Measurements from ENCODE around the gene C8B.

C8B gene

GRCh38 chr1:56965916-56966697 is at the start of gene C8B:
Gene C8B, minus strand, starts transcription at chr1:56966015. Its CDS starts 67 bp downstream, at chr1:56965948.
- in situ Hi-C loops (cut with MboI; ENCODE audit: low sequenced_read_pairs), result no loop called here

GRCh38 chr1:57015071-57015470 is 49.3 kb upstream of the C8B start:
- in situ Hi-C loops (cut with MboI; ENCODE audit: low sequenced_read_pairs), result no loop called here

- in situ Hi-C loops (cut with MboI; ENCODE audit: low sequenced_read_pairs), result no loop called here
These were observed 47.7 kb upstream of the C8B start for GRCh38 chr1:57013522-57013921.

- in situ Hi-C loops (cut with MboI; ENCODE audit: low sequenced_read_pairs), result no loop called here
These were observed 46.5 kb upstream of the C8B start for GRCh38 chr1:57012315-57012714.

GRCh38 chr1:57010511-57010910 is 44.7 kb upstream of the C8B start:
- in situ Hi-C loops (cut with MboI; ENCODE audit: low sequenced_read_pairs), result no loop called here

- in situ Hi-C loops (cut with MboI; ENCODE audit: low sequenced_read_pairs), result no loop called here
These were observed 42.1 kb upstream of the C8B start for GRCh38 chr1:57007948-57008347.

- in situ Hi-C loops (cut with MboI; ENCODE audit: low sequenced_read_pairs), result no loop called here
These were observed 41.7 kb upstream of the C8B start for GRCh38 chr1:57007472-57007871.

- in situ Hi-C loops (cut with MboI; ENCODE audit: low sequenced_read_pairs), result no loop called here
These were observed 37.8 kb upstream of the C8B start for GRCh38 chr1:57003398-57004139.

- in situ Hi-C loops (cut with MboI; ENCODE audit: low sequenced_read_pairs), result no loop called here
These were observed 29.7 kb upstream of the C8B start for GRCh38 chr1:56995414-56996100.

- in situ Hi-C loops (cut with MboI; ENCODE audit: low sequenced_read_pairs), result no loop called here
These were observed 27.7 kb upstream of the C8B start for GRCh38 chr1:56993475-56993874.

- in situ Hi-C loops (cut with MboI; ENCODE audit: low sequenced_read_pairs), result no loop called here
These were observed 26.7 kb upstream of the C8B start for GRCh38 chr1:56992318-56993125.

GRCh38 chr1:56991576-56991975 is 25.8 kb upstream of the C8B start:
- in situ Hi-C loops (cut with MboI; ENCODE audit: low sequenced_read_pairs), result no loop called here

GRCh38 chr1:56986397-56986796 is 20.6 kb upstream of the C8B start:
- in situ Hi-C loops (cut with MboI; ENCODE audit: low sequenced_read_pairs), result no loop called here

GRCh38 chr1:56985857-56986256 is 20.0 kb upstream of the C8B start:
- in situ Hi-C loops (cut with MboI; ENCODE audit: low sequenced_read_pairs), result no loop called here

GRCh38 chr1:56983484-56983883 is 17.7 kb upstream of the C8B start:
- in situ Hi-C loops (cut with MboI; ENCODE audit: low sequenced_read_pairs), result no loop called here

- in situ Hi-C loops (cut with MboI; ENCODE audit: low sequenced_read_pairs), result no loop called here
These were observed 14.4 kb upstream of the C8B start for GRCh38 chr1:56979986-56980755.

- in situ Hi-C loops (cut with MboI; ENCODE audit: low sequenced_read_pairs), result no loop called here
These were observed 13.0 kb upstream of the C8B start for GRCh38 chr1:56978819-56979218.

GRCh38 chr1:56977910-56978309 is 12.1 kb upstream of the C8B start:
- in situ Hi-C loops (cut with MboI; ENCODE audit: low sequenced_read_pairs), result no loop called here

GRCh38 chr1:56975446-56975845 is 9.6 kb upstream of the C8B start:
- in situ Hi-C loops (cut with MboI; ENCODE audit: low sequenced_read_pairs), result no loop called here

Measured in hTERT RPE-1 (cell line).